Endothelial cell (in vitro differentiated cells): ENCODE results near the gene LRPPRC. TPM values are rescaled to one million over a fixed set of nuclear protein-coding genes. Genes with fewer than 3 reads are reported as not detected.

ENCODE experiments used
- DNase-seq: peaks from one replicate; pipeline ENCODE4 v3.0.0; 2021; ENCODE audit warnings: low spot score
- H3K27ac Mint-ChIP-seq: one replicate; pipeline ENCODE4 v1.8.0; 2021; ENCODE audit warnings: mixed read lengths, inconsistent platforms; ENCODE audit not compliant: unreplicated experiment
- H3K27me3 Mint-ChIP-seq: one replicate; pipeline ENCODE4 v1.8.0; 2021; ENCODE audit warnings: mild to moderate bottlenecking, moderate library complexity, mixed read lengths, inconsistent platforms; ENCODE audit not compliant: unreplicated experiment
- H3K36me3 Mint-ChIP-seq: one replicate; pipeline ENCODE4 v1.8.0; 2021; ENCODE audit warnings: mild to moderate bottlenecking, low read depth, mixed read lengths, inconsistent platforms; ENCODE audit not compliant: unreplicated experiment
- H3K4me1 Mint-ChIP-seq: one replicate; pipeline ENCODE4 v1.8.0; 2021; ENCODE audit warnings: mild to moderate bottlenecking, mixed read lengths, inconsistent platforms; ENCODE audit not compliant: unreplicated experiment
- H3K4me3 Mint-ChIP-seq: one replicate; pipeline ENCODE4 v1.8.0; 2021; ENCODE audit warnings: mild to moderate bottlenecking, mixed read lengths, inconsistent platforms; ENCODE audit not compliant: unreplicated experiment
- H3K9me3 Mint-ChIP-seq: one replicate; pipeline ENCODE4 v1.8.0; 2021; ENCODE audit warnings: mixed read lengths, inconsistent platforms; ENCODE audit not compliant: unreplicated experiment
- CTCF ChIP-seq: fragments of 200-600 bp; sonication (generic); IDR thresholded peaks from one replicate; pipeline ENCODE4 v1.5.0; 2021; ENCODE audit warnings: antibody characterized with exemption; ENCODE audit not compliant: unreplicated experiment
- total RNA-seq: library from RNA; stranded (reverse); fragmentation: NEBNext Ultra II Directional; extraction: Animal tissue kit (Norgen Biotek cat#: 25700); gene quantifications from one replicate; pipeline ENCODE4 v1.2.1, GENCODE V29; 2021; ENCODE audit not compliant: unreplicated experiment

LRPPRC gene
- total RNA-seq, 1 donor from 2014 or later = 85.8 TPM

GRCh38 chr2:44010266-44010665 is 14.5 kb upstream of the LRPPRC start:
- no peaks in the 10 kb centered on the region for H3K9me3 Mint-ChIP-seq
- H3K4me3 Mint-ChIP-seq = no peak overlapping the region
- H3K4me1 Mint-ChIP-seq = peaks cover 11% of the 10 kb centered on the region
- no peak for TF ChIP-seq CTCF
- peaks cover 1% of the 10 kb centered on the region for H3K27me3 Mint-ChIP-seq
- H3K27ac Mint-ChIP-seq = no peak overlapping the region
- no peak for DNase-seq
- H3K36me3 Mint-ChIP-seq = no peaks in the 10 kb centered on the region

GRCh38 chr2:44009136-44009735 is 13.4 kb upstream of the LRPPRC start:
- H3K4me3 Mint-ChIP-seq = no peak overlapping the region
- H3K27me3 Mint-ChIP-seq = peaks cover 1% of the 10 kb centered on the region

GRCh38 chr2:44005846-44006245 is 10.1 kb upstream of the LRPPRC start:
- Mint-ChIP-seq H3K27ac (no peak overlapping the region), H3K27me3 (peaks cover 1% of the 10 kb centered on the region), H3K9me3 (no peaks in the 10 kb centered on the region), H3K4me3 (no peak overlapping the region), H3K4me1 (peaks cover 17% of the 10 kb centered on the region), H3K36me3 (no peaks in the 10 kb centered on the region)
- no peak for DNase-seq
- no peak for TF ChIP-seq CTCF

More at GRCh38 chr2:44009136-44009735, 13.4 kb upstream of the LRPPRC start:
- no peak overlapping the region for H3K27ac Mint-ChIP-seq
- DNase-seq = no peak
- no peaks in the 10 kb centered on the region for H3K36me3 Mint-ChIP-seq
- TF ChIP-seq CTCF = peak; percentile 23
- H3K9me3 Mint-ChIP-seq = no peaks in the 10 kb centered on the region
- peaks cover 17% of the 10 kb centered on the region for H3K4me1 Mint-ChIP-seq

GRCh38 chr2:44004735-44005602 is 9.2 kb upstream of the LRPPRC start:
- H3K4me1 Mint-ChIP-seq = peaks cover 14% of the 10 kb centered on the region
- DNase-seq = no peak
- no peak for TF ChIP-seq CTCF
- no peaks in the 10 kb centered on the region for H3K36me3 Mint-ChIP-seq
- no peak overlapping the region for H3K27ac Mint-ChIP-seq
- no peak overlapping the region for H3K4me3 Mint-ChIP-seq
- H3K27me3 Mint-ChIP-seq = peaks cover 1% of the 10 kb centered on the region
- H3K9me3 Mint-ChIP-seq = no peaks in the 10 kb centered on the region

GRCh38 chr2:44001716-44002115 is 5.9 kb upstream of the LRPPRC start:
- peaks cover 3% of the 10 kb centered on the region for H3K27me3 Mint-ChIP-seq
- H3K4me1 Mint-ChIP-seq = peaks cover 12% of the 10 kb centered on the region
- DNase-seq = no peak
- H3K27ac Mint-ChIP-seq = no peak overlapping the region
- H3K4me3 Mint-ChIP-seq = no peak overlapping the region
- no peak for TF ChIP-seq CTCF
- H3K36me3 Mint-ChIP-seq = no peaks in the 10 kb centered on the region
- no peaks in the 10 kb centered on the region for H3K9me3 Mint-ChIP-seq
